ENCODE results near the gene UNC5A. TPM values are rescaled to one million over a fixed set of nuclear protein-coding genes. Genes with fewer than 3 reads are reported as not detected.

Gene UNC5A
- total RNA-seq, result 0.97 and 3.3 TPM in 2 replicates

GRCh38 chr5:176810081-176810597 lies at the start of gene UNC5A:
TSS of gene UNC5A (plus strand) at chr5:176810559. CDS start at chr5:176810751, 192 bp downstream.

GRCh38 chr5:176899296-176899891 lies 89.0 kb downstream of the UNC5A start, which contains the start of gene HK3:
TSS of gene HK3 (minus strand) at chr5:176899346. CDS start at chr5:176896159, 3,187 bp downstream.

Other genes starting within 250 kb of the UNC5A start
- gene GPRIN1, start 200.4 kb upstream of the UNC5A start, total RNA-seq, result 2.9 and 6.0 TPM in 2 replicates
- 0.16 and 1.1 TPM in 2 replicates for gene SNCB, start 180.0 kb upstream of the UNC5A start, total RNA-seq
- gene EIF4E1B, start 179.9 kb upstream of the UNC5A start, total RNA-seq, result not detected in 2 replicates
- gene TSPAN17, start 163.1 kb upstream of the UNC5A start, total RNA-seq, result 39.7 and 55.1 TPM in 2 replicates
- under 0.01 and 0.06 TPM in 2 replicates for gene HK3, start 88.8 kb downstream of the UNC5A start, total RNA-seq
- 33.0 and 71.6 TPM in 2 replicates for gene UIMC1, start 196.2 kb downstream of the UNC5A start, total RNA-seq
- gene ZNF346, start 212.1 kb downstream of the UNC5A start, total RNA-seq, result 13.8 and 26.1 TPM in 2 replicates